Measurements from ENCODE around the gene VPS51.
A peak's percentile ranks its signal among the peaks of the same experiment; 100 is the strongest.
"Not testable (repeated sequence)": the region's sequence is repeated elsewhere in the genome, so short reads cannot be mapped to it uniquely, and the experiment has no call there.

VPS51 gene

DNA sequence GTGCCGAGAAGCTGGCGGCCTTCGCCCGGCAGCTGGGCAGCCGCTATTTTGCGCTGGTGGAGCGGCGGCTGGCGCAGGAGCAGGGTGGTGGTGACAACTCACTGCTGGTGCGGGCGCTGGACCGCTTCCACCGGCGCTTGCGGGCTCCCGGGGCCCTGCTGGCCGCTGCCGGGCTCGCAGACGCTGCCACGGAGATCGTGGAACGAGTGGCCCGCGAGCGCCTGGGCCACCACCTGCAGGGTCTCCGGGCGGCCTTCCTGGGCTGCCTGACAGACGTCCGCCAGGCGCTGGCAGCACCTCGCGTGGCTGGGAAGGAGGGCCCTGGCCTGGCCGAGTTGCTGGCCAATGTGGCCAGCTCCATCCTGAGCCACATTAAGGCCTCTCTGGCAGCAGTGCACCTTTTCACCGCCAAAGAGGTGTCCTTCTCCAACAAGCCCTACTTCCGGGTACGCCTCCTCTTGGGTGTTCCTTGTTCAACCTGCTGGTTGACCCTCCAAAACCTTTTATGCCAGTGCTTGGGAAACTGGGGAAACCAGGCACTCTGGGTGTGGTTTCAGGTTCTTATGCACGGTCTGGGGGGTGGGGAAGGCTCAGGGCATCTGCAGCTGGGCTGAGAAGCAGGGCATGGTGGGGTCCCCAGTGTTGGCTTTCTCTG lies 12.6 kb downstream of the VPS51 start:
- no peak for ATAC-seq

DNA sequence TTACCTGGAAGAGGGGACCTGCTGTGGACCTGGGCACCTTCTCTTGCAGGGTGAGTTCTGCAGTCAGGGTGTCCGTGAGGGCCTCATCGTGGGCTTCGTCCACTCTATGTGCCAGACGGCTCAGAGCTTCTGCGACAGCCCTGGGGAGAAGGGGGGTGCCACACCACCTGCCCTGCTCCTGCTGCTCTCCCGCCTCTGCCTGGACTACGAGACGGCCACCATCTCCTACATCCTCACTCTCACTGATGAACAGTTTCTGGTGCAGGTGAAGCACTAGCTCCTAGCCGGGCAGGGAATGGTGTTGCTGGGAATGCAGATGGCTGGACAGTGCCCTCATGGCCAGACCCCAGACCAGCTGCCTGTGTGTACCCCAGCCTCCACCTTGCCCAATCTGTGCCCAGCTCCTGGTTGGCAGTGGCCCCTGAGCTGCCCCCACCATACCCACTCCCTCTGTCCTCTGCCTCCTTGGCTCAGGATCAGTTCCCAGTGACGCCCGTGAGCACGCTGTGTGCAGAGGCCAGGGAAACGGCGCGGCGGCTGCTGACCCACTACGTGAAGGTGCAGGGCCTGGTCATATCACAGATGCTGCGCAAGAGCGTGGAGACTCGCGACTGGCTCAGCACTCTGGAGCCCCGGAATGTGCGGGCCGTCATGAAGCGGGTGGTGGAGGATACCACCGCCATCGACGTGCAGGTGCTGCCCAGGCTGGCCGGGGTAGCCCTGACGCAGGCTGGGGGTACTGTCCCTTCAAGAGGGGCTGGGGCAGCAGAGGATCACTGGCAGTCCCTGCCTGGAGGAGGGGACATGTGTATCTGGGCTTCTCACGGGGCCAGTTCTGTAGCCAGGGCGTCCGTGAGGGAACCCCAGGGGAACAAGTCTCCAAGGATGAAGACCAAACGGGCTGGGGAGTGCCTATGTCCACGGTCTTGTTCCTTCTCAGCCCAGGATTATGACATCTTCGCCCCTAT lies 13.5 kb downstream of the VPS51 start:
- no peak for ATAC-seq

DNA sequence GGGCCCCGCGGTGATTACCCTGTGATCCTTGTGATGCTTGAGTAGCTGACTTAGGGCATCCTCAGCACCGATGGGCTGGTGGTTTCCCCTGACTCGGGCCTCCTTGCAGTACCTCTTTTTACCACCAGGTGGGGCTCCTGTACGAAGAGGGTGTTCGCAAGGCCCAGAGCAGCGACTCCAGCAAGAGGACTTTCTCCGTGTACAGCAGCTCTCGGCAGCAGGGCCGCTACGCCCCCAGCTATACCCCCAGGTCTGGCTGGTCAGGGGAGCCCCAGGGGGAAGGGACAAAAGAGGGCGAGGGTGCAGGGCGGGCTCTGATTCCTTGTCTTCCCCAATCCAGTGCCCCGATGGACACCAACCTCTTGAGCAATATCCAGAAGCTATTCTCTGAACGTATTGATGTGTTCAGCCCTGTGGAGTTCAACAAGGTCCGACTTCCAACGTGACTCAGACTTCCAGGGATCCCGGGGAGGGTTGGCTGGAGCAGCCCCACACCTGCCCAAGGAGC lies 14.4 kb downstream of the VPS51 start:
- ATAC-seq: peak; percentile 52 to 54

DNA sequence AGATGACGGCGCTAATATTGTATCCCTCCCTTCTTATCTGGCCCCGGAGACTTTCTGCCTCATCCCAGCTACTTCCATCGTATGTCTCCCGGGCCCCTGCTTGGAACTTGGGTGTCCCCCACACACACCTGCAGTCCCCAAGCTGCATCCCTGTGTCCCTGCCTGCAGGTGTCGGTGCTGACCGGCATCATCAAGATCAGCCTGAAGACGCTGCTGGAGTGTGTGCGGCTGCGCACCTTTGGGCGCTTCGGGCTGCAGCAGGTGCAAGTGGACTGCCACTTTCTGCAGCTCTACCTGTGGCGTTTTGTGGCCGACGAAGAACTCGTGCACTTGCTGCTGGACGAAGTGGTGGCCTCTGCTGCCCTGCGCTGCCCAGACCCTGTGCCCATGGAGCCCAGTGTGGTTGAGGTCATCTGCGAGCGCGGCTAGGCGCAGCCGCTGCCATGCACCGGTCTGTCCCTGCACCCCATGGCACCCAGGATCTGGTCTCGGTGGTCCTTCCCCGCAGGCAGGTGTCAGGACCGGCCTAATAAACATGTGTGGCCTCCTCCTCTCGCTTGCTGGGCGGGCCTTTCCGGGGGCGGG lies 15.2 kb downstream of the VPS51 start:
- no peak for ATAC-seq

DNA sequence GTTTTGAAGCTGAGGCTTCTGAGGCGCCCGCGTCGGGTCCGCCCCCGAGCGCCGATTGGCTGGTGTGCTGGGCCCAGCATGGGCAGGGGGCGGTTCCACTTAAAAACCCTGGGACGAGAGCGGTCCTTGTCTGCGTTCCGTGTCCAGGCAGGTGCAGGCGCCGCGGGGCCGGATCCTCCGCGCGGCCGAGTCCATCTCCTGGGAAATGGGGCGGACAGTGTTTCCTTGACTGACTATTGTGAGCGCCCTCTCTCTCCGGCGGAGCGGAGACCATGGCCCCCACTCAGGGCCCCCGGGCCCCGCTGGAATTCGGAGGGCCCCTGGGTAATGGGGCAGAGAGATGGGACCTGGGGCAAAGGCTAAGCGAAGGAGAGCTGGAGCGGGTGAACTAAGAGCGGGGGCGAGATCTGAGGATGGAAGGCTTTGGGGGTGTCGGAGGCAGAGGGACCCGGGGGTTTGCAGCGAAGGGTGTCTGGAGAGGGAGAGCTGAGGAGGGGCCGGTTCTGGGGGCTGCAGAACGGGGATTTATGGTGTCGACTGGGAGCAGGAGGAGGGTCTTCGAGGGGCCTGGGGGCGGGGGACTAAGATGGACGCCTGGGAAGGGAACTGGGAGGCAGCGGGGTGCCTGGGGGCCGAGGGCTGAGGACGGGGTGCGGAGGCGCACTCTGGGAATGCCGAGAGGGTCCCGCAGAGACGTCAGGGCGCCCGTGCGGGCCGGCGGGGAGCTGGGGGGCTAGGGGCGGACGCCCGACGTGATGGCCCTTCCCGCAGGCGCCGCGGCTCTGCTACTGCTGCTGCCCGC lies 15.9 kb downstream of the VPS51 start, which contains the start of gene TM7SF2:
TSS of gene TM7SF2 (plus strand) at position 129 of the 802 bp plus-strand sequence. CDS start at position 273, 144 bp downstream.
- ATAC-seq: peak; percentile 78 to 80

DNA sequence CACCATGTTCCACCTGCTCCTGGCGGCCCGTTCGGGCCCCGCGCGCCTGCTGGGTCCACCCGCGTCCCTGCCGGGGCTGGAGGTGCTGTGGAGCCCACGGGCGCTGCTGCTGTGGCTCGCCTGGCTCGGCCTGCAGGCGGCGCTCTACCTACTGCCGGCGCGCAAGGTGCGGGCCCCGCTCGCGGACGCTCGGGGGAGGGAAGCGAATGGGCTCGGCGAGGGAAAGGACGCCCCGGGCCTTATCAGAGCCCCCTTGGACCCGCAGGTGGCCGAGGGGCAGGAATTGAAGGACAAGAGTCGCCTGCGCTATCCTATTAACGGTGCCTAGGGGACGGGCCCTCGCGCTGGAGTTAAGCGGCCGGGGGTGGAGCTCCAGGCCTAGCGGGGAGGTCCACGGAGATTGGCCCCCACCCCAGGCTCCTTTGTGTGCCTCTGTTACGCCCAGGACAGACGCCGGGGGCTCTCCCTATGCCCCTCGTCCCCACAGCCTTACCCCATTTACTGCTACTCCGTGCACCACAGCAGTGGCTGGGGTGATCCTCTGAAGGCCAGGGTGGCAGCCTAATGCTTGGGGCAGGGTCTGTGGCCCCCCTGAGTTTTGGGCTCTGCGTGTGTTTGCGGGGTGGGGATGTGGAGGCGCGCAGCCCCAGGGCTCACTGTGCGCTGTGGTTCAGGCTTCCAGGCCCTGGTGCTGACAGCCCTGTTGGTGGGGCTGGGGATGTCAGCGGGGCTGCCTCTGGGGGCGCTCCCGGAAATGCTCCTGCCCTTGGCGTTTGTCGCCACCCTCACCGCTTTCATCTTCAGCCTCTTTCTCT lies 16.7 kb downstream of the VPS51 start:
- peak; percentile 42 to 43 for ATAC-seq

DNA sequence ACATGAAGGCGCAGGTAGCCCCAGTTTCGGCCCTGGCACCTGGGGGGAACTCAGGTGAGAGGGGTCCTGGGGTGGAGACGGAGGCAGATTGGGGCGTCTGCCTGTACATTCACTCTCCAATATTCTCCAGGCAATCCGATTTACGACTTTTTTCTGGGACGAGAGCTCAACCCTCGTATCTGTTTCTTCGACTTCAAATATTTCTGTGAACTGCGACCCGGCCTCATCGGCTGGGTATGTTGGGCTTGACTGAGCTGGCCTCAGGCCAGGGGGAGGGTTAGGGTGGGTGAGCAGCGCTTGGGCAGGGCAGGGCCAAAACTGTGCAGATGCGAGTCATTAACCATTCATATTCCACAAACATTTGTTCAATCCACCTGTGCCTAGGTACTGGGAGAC lies 17.3 kb downstream of the VPS51 start:
- ATAC-seq: no peak

DNA sequence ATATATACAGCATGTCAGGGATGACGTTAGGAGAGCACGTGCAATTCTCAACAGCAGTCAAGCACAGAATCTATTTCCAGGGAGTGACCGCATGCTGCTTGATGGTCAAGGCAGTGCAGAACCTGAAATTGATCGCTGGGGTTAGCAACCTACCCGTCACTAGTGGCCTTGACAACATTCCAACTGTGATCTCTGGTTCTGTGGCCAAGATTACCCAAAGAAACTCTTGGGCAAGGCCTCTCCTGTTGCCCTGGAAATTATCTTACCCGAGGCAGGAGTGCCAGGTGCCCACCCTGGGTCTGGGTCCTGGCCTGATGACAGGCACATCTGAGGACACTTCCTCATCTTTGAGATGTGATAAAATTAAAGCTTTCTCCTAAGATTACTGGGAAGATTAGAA lies 17.8 kb downstream of the VPS51 start:
- no peak for ATAC-seq

DNA sequence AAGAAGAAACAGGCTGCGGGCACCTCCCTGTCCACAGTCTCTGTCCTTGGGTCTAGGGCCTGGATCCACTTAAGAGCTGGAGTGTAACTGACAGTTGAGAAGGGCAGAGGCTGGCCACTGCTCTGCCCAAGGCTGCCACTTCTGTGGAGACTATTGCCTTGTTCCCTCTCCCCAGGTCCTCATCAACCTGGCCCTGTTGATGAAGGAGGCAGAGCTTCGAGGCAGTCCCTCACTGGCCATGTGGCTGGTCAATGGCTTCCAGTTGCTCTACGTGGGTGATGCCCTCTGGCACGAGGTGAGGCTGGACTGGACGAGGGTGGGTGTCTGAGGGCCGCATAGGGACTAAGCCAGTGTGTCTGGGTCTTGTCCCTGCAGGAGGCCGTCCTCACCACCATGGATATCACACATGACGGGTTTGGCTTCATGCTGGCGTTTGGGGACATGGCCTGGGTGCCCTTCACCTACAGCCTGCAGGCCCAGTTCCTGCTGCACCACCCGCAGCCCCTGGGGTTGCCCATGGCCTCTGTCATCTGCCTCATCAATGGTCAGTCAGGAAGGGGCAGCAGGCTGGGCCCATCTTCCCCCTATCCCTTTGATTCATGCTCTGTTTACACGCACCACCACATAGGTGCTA lies 18.6 kb downstream of the VPS51 start:
- ATAC-seq: no peak

DNA sequence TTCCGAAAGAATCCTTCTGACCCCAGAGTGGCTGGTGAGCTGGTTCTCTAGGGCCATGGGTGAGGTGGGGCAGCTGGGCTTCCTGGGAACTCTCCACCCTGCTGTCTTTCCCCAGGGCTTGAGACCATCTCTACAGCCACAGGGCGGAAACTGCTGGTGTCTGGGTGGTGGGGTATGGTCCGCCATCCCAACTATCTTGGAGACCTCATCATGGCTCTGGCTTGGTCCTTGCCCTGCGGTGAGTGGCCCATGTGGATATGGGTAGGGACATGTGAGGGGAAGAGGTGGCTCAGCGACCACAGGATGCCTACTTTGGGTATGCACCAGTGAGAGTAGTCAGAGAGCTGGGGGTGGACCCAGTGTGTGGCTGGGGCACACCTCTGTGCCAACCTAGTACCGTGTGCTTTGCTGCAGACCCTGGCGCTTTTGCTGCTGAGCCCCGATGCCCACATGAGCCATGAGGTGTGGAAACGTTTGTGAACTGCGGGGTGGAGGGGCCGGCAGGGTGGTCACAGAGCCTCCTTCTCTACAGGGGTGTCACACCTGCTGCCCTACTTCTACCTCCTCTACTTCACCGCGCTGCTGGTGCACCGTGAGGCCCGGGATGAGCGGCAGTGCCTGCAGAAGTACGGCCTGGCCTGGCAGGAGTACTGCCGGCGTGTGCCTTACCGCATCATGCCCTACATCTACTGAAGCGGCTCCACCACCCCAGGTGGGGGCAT lies 19.5 kb downstream of the VPS51 start:
- ATAC-seq: no peak

DNA sequence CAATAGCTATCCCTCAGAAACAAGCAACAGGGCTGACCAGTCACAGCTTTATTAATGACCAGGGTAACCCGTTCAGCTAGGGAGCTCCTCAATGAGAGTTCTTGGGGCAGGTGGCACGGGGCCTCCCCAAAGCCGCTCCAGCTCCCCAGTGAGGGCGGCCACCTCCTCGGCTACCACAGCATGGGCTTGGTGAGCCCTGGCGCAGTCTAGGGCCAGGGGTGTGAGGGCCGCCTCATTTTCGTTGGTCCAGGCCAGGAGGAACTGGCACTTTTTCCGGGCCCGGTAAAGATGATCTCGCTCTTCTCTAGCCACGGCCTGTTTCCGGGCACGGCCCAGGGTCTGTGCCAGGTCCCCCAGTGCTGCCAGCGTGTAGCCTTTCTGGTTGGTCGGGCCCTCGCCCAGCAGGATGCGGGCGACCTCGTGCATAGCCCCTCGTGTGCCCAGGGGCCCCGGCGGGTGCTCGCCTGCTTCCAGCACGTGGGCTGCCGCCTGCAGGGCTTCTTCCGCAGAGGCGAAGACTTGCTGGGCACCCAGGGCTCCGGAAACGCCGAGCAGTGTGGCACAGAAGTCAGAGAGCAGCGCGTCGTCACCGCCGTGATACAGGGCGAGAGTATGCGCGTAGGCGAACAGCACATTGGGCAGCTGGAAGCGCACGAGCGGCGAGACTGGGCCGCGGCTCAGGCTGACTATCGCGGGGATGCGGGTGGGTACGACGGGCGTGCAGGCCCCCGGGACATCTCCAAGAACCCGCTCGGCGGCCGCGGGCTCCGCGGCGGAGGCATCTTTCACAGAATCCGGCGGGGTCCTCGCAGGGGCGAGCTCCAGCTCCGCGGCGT lies 20.6 kb downstream of the VPS51 start:
- ATAC-seq: peak; percentile 21 to 30

DNA sequence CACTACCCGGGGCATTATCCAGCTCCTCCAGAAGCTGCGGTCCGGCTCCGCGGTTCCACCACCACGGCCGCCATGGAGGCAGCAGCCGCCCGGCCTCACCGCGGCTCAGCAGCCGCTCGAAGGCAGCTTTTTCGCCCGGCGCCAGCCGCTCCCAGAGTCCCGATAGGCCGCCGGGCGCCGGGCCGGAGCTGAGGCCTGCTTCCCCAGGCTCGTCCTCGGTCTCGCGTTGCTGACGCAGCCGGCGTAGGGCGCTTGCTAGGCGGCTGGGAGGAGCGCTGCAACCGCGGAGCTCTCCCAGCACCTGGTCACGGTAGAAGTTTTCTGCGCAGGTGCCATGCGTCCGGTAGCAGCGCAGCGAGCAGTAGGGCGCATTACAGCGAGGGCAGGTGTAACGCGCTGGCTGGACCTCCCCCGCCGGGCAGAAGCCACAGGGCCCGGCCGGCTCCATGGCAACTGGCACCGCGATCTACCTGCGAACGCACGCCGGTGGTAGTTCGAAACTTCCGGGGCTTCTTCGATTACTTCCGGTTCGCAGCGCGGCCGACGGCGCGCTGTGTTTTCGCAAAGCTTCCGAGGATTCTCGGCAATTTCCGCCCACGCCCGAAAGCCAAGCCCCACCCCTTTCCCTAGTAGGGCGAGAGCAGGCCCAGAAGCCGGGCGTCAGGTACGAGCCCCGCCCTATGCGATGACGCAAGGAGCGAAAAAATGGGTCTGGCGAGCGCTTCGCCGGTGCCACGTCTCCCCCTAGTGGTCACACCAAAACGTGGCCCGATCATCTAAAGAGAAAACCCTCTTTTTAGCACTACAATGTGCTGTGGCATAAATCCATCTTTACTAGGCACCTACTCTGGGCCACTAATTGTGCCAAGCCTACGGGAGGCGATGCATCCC lies 21.4 kb downstream of the VPS51 start, which contains the start of gene ZNHIT2:
TSS of gene ZNHIT2 (minus strand) at position 496 of the 891 bp plus-strand sequence. CDS start at position 448, 48 bp downstream.
- ATAC-seq: peak; percentile 61 to 62

DNA sequence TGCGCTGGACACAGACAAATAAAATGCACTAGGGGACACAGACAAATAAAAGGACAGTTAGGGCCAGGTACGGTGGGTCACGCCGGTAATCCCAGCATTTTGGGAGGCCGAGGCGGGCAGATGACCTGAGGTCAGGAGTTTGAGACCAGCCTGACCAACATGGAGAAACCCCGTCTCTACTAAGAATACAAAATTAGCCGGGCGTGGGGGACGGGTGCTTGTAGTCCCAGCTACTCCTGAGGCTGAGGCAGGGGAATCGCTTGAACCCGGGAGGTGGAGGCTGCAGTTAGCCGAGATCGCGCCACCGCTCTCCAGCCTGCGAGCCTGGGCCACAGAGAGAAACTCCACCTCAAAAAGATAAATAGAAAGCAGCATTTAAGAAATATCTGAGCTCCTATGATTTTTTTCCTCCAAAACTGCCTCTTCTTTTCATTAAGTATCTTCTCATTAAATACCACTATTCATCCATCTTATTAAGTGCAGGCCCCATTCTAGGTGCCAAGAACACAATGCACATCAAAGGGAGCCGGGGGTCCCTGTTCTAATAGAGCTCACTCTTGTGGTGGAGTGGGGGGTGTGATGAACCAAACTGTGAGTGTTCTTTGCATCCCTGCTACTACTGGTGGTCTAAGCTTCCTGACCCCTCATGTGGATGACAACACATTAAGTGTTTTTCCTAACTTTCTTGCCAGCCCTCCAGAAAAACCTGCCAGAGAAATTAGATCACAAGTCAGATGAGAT lies 22.3 kb downstream of the VPS51 start:
- ATAC-seq: no peak

DNA sequence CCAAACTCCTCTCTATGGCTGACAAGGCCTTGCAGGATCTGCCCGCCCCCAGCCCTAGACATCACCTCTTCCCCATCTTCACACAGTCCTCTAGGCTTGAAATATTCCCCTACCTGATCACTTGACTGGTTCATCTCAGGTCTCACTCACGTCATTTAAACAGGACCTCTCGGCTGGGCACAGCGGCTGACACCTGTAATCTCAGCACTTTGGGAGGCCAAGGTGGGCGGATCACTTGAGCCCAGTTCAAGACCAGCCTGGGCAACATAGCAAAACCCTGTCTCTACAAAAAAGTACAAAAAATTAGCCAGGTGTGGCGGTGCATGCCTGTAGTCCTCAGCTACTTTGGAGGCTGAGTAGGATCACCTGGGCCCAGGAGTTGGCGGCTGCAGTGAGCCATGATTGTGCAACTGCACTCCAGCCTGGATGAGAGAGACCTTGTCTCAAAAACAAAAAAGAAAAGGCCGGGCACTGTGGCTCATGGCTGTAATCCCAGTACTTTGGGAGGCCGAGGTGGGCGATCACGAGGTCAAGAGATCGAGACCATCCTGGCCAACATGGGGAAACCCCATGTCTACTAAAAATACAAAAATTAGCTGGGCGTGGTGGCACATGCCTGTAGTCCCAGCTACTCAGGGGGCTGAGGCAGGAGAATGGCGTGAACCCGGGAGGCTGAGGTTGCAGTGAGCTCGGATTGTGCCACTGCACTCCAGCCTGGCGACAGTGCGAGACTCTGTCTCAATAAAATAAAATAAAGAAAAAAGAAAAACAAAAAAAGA lies 23.1 kb downstream of the VPS51 start:
- ATAC-seq: not testable (repeated sequence)

DNA sequence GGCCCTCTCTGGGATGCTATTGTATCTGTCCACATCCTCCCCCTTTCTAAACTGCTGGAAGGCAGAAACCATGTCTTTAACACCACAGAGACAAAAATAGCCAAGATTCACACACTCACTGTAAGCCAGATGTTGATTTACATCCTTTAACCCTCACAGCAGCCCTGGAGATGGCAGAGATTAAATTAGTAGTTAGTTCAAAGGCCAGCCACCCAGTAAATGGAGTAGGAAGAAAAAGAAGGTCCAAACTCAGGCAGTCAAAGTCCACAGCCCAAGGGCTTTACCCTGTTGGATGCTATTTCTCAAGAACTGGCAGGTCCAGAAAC lies 23.6 kb downstream of the VPS51 start:
- ATAC-seq: no peak

DNA sequence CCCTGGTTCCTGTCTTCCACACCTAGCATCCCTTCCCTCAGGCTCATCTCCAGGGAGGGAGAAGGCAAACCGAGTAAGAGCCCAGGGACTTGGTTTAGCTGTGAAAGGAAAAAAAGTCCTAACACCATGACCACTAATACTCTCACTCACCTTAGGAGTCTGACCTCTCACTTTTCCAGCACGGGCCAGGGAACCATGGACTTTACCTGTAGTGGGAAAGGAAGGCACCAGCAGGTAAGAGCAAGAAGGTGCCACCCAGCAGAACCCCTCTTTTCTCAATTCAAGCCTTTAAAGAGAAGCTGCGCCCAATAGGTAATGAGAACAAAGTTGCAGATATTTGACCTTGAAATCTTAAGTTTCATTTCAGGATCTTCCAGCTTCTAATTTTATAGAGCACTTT lies 24.8 kb downstream of the VPS51 start:
- ATAC-seq: no peak

DNA sequence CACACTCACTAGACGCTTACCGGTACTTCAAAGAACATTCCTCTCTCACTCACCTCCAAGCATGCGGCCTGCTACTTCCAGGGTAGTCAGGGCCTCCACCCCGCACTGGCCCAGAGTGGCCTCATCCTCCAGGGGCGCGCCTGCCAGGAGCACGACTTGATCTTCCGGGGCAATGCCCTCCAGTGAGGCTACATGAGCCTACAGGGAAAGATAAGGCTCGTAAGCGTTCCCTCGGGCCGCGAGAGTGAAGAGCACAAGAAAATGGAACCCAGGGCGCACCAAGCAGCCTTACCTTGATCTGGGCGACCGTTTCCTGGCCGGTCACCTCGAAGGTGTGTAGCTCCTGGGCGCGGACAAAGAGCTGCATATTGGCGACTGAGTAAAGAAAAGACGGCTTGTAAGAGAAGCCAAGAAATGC lies 25.4 kb downstream of the VPS51 start:
- ATAC-seq: no peak

Measured in activated CD4-positive, CD25-positive, alpha-beta regulatory T cell treated with anti-CD3 and anti-CD28 coated beads, Interleukin-2, amount 50 U/mL, for 24 hours (primary cell).